Neural crest cell (in vitro differentiated cells): ENCODE results near the gene JARID2. TPM values are rescaled to one million over a fixed set of nuclear protein-coding genes. Genes with fewer than 3 reads are reported as not detected.

Experiments used
- DNase-seq: peaks from one replicate; pipeline ENCODE4 v3.0.0; 2021; ENCODE audit warnings: low read depth, mixed read lengths, low spot score
- H3K27ac Mint-ChIP-seq: one replicate; pipeline ENCODE4 v1.8.0; 2021; ENCODE audit warnings: mild to moderate bottlenecking, mixed read lengths; ENCODE audit not compliant: unreplicated experiment
- H3K27me3 Mint-ChIP-seq: 2 replicates; pipeline ENCODE4 v1.8.0; 2021; ENCODE audit warnings: low read depth, mild to moderate bottlenecking, mixed read lengths
- H3K36me3 Mint-ChIP-seq: 2 replicates; pipeline ENCODE4 v1.8.0; 2021; ENCODE audit warnings: low read depth, mild to moderate bottlenecking, mixed read lengths
- H3K4me1 Mint-ChIP-seq: 2 replicates; pipeline ENCODE4 v1.8.0; 2021; ENCODE audit warnings: mixed read lengths
- H3K4me3 Mint-ChIP-seq: one replicate; pipeline ENCODE4 v1.8.0; 2021; ENCODE audit warnings: mild to moderate bottlenecking, mixed read lengths
- H3K9me3 Mint-ChIP-seq: 2 replicates; pipeline ENCODE4 v1.8.0; 2021; ENCODE audit warnings: mixed read lengths
- total RNA-seq: library from RNA; stranded (reverse); gene quantifications from 2 replicates; pipeline ENCODE4 v1.2.1, GENCODE V29; 2021
- TF ChIP-seq, protein P1 (sequence below): fragments of 200-600 bp; sonication (generic); conservative IDR thresholded peaks from 2 replicates; pipeline ENCODE4 v1.5.0; 2021; ENCODE audit warnings: antibody characterized with exemption, mild to moderate bottlenecking

Gene JARID2
- total RNA-seq, 1 donor from 2014 or later: 33.9 TPM

GRCh38 chr6:15243910-15244619 lies 1.8 kb upstream of the JARID2 start:
- H3K27me3 Mint-ChIP-seq: peaks cover 6% of the 10 kb centered on the region
- H3K4me1 Mint-ChIP-seq: peaks cover 32% of the 10 kb centered on the region
- H3K36me3 Mint-ChIP-seq: no peaks in the 10 kb centered on the region
- peak overlapping the region; percentile 90 for H3K4me3 Mint-ChIP-seq
- TF ChIP-seq, protein P1, sequence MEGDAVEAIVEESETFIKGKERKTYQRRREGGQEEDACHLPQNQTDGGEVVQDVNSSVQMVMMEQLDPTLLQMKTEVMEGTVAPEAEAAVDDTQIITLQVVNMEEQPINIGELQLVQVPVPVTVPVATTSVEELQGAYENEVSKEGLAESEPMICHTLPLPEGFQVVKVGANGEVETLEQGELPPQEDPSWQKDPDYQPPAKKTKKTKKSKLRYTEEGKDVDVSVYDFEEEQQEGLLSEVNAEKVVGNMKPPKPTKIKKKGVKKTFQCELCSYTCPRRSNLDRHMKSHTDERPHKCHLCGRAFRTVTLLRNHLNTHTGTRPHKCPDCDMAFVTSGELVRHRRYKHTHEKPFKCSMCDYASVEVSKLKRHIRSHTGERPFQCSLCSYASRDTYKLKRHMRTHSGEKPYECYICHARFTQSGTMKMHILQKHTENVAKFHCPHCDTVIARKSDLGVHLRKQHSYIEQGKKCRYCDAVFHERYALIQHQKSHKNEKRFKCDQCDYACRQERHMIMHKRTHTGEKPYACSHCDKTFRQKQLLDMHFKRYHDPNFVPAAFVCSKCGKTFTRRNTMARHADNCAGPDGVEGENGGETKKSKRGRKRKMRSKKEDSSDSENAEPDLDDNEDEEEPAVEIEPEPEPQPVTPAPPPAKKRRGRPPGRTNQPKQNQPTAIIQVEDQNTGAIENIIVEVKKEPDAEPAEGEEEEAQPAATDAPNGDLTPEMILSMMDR: no peak
- DNase-seq: no peak
- no peak overlapping the region for H3K27ac Mint-ChIP-seq
- H3K9me3 Mint-ChIP-seq: no peaks in the 10 kb centered on the region

DNA sequence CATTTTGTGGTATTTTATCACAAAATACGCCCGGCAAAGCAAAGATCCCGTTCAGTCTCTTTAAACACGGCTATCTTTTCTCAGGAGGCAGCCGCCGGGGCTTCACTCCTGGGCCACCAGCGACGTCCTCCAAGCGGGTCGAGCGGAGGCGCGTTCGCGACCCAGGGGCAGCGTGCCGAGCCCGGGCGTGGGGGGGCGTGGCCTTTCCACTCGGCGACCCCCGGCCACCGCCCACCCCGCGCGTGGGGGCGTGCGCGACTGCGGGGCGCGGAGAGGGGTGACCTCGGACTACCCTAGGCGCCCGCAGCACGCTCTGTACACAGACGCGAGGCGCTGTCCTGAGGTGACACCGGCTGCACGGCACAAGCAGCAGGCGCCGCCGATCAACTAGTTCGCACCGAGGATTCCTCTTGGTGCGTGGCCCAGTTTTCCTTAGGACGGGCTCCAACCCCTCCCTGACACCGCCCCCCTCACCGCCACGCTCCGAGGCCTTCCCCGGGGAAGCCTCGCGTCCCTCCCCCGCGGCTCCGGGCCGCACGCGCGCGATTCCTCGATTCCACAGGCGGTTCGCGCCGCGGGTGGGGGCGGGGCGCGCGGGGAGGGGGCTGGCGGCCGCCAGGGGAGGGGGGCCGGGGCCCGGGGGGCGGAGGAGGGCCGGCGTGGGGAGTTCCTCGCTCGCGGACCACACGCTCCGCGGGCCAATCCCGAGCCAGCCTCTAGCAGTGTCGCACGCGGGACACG lies 1.1 kb upstream of the JARID2 start:
- H3K36me3 Mint-ChIP-seq: no peaks in the 10 kb centered on the region
- DNase-seq: peak; percentile 42
- peaks cover 40% of the 10 kb centered on the region for H3K4me1 Mint-ChIP-seq
- H3K9me3 Mint-ChIP-seq: no peaks in the 10 kb centered on the region
- H3K27ac Mint-ChIP-seq: peak overlapping the region; percentile 78
- peak overlapping the region; percentile 100 for H3K4me3 Mint-ChIP-seq
- peaks cover 6% of the 10 kb centered on the region for H3K27me3 Mint-ChIP-seq
- TF ChIP-seq, protein P1: no peak

DNA sequence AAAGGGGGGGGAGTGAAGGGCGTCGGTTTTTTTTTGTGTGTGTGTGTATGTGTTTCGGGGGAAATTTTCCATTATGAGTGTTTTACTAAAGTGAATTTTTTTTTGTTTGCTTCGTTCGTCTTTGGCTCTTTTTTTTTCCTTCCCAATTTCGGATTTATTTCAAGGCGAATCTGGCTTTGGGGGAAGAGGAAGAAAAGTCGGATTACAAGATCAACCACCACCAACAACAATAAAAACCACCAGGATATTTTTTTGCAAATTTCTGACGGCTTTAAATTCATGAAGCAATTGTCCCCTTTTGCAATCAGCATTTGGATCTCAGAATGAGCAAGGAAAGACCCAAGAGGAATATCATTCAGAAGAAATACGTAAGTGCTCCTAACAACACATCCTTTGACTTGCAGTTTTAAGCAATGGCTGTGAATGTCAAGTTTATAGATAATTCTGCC lies 372 bp downstream of the JARID2 start:
- Mint-ChIP-seq H3K4me3 (peak overlapping the region; percentile 100), H3K27ac (peak overlapping the region; percentile 94), H3K4me1 (peaks cover 47% of the 10 kb centered on the region), H3K27me3 (peaks cover 6% of the 10 kb centered on the region), H3K36me3 (no peaks in the 10 kb centered on the region), H3K9me3 (no peaks in the 10 kb centered on the region)
- DNase-seq: no peak
- TF ChIP-seq, protein P1: no peak

DNA sequence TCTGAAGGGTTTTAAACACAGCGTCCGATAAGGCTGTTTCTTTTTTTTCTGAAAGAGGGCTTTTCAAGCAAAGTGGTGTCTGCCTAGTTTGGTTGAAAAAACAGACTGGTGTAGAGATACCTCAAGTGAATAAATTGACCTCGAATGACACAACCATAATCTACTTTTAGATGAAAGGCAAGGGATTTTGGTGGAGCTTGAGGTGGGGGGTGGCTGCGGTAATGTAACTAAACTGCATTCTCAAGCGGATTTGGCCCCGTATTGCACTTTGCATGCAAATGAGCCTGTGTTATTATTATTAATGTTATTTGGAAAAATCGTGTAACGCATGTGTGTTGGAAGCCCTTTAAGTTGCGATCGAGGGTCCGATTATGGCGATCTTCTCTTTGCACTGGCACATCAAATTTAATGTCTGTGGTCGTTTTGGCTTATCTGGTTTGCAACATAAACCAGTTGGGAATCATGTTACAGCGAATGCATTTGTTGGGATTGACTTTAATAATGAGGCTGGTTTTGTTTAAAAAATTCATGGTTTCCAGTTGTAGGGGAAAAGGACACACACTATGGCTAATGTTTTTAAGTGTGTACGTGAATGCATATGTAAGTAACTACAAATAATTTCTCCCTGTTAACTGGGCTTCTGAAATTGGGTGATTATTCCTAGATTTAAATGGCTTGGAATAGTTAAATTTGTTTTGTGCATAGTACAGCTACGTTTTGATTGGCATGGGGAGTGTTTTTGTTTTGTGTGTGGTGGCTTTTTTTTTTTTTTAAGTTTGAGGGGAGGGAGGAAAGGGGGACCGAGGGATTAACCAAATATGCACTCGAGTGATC lies 1.0 kb downstream of the JARID2 start:
- no peaks in the 10 kb centered on the region for H3K36me3 Mint-ChIP-seq

More for the DNA sequence above, 1.0 kb downstream of the JARID2 start:
- H3K27me3 Mint-ChIP-seq: peaks cover 6% of the 10 kb centered on the region
- peak overlapping the region; percentile 70 for H3K27ac Mint-ChIP-seq
- H3K4me3 Mint-ChIP-seq: peak overlapping the region; percentile 100
- H3K9me3 Mint-ChIP-seq: no peaks in the 10 kb centered on the region
- no peak for DNase-seq
- TF ChIP-seq, protein P1: no peak
- H3K4me1 Mint-ChIP-seq: peaks cover 47% of the 10 kb centered on the region
